SK-N-SH (cell line): Measurements from ENCODE around the gene CNTROB. TPM values are rescaled to one million over a fixed set of nuclear protein-coding genes. Genes with fewer than 3 reads are reported as not detected.

ENCODE experiments used
- CTCF ChIA-PET: fragments of 300-600, 350-600 bp; formaldehyde crosslinking; extraction: SDS; loops from one replicate; lab custom pipeline; 2021; lab: Yijun Ruan, JAX
- POLR2A ChIA-PET: fragments of 350-600 bp; sonication (Branson Sonifier 250); formaldehyde crosslinking; extraction: SDS; loops from one replicate; lab custom pipeline; 2020; ENCODE audit warnings: antibody characterized with exemption, inconsistent platforms; lab: Yijun Ruan, JAX
- DNase-seq: peaks from one replicate; pipeline ENCODE4 v3.0.0; 2012
- H2AFZ ChIP-seq: fragments of 200-600 bp; sonication (generic); 2 replicates; pipeline ENCODE4 v1.8.1; 2016; ENCODE audit warnings: antibody characterized with exemption, mild to moderate bottlenecking, low read depth
- H3F3A ChIP-seq: fragments of 200-600 bp; sonication (generic); replicated peaks from 2 replicates; pipeline ENCODE3; 2016; ENCODE audit warnings: antibody characterized with exemption, mild to moderate bottlenecking; ENCODE audit not compliant: insufficient read depth
- H3K27ac ChIP-seq, 2 experiments: fragments of 200-500 bp in 1 of 2; fragments of 200-600 bp in 1 of 2; sonication (Bioruptor generic) in 1 of 2; sonication (generic), shearing (Covaris generic) in 1 of 2; 2 replicates each; pipeline versions ENCODE4 v1.5.1 to v1.6.1; 2014 to 2016; ENCODE audit warnings: low read depth in 2 of 2, inconsistent platforms in 1 of 2, low read length in 1 of 2, mild to moderate bottlenecking in 1 of 2, mixed read lengths in 1 of 2
- H3K27me3 ChIP-seq: fragments of 200-600 bp; sonication (generic), shearing (Covaris generic); 2 replicates; pipeline ENCODE4 v1.6.1; 2016; ENCODE audit warnings: mixed run types; ENCODE audit not compliant: insufficient read depth
- H3K36me3 ChIP-seq, 2 experiments: fragments of 200-500 bp in 1 of 2; fragments of 200-600 bp in 1 of 2; sonication (Bioruptor generic) in 1 of 2; sonication (generic) in 1 of 2; replicated peaks in 1 of 2; 2 replicates each; pipeline versions ENCODE3 to v1.5.1; 2014 to 2016; ENCODE audit warnings: low read length in 1 of 2, mild to moderate bottlenecking in 1 of 2; ENCODE audit not compliant: insufficient read depth in 2 of 2, control insufficient read depth in 1 of 2
- H3K4me1 ChIP-seq, 2 experiments: fragments of 200-500 bp in 1 of 2; fragments of 200-600 bp in 1 of 2; sonication (Bioruptor generic) in 1 of 2; sonication (generic), shearing (Covaris generic) in 1 of 2; 2 replicates each; pipeline versions ENCODE4 v1.5.1 to v1.6.1; 2014 to 2016; ENCODE audit warnings: low read depth in 1 of 2, low read length in 1 of 2, mixed run types in 1 of 2; ENCODE audit not compliant: insufficient read depth in 2 of 2, control insufficient read depth in 1 of 2
- H3K4me2 ChIP-seq: fragments of 200-600 bp; sonication (generic), shearing (Covaris generic); 2 replicates; pipeline ENCODE4 v1.6.1; 2017; ENCODE audit warnings: mixed run types
- H3K4me3 ChIP-seq, 2 experiments: fragments of 200-500 bp in 1 of 2; fragments of 200-600 bp in 1 of 2; sonication (Bioruptor generic) in 1 of 2; sonication (generic), shearing (Covaris generic) in 1 of 2; 2 replicates each; pipeline versions ENCODE4 v1.5.1 to v1.8.1; 2014 to 2016; ENCODE audit warnings: low read depth in 2 of 2, inconsistent platforms in 1 of 2, low read length in 1 of 2, mild to moderate bottlenecking in 1 of 2, mixed read lengths in 1 of 2, moderate library complexity in 1 of 2
- H3K79me2 ChIP-seq: fragments of 200-600 bp; sonication (generic); 2 replicates; pipeline ENCODE4 v1.8.1; 2017; ENCODE audit warnings: mild to moderate bottlenecking; ENCODE audit not compliant: insufficient read depth
- H3K9ac ChIP-seq: fragments of 200-600 bp; sonication (generic); 2 replicates; pipeline ENCODE4 v1.6.1; 2017; ENCODE audit warnings: mixed run types
- H3K9me2 ChIP-seq: fragments of 200-600 bp; sonication (generic); 2 replicates; pipeline ENCODE4 v1.6.1; 2017; ENCODE audit warnings: mixed run types
- H3K9me3 ChIP-seq: fragments of 200-600 bp; sonication (generic); 2 replicates; pipeline ENCODE4 v1.6.1; 2017; ENCODE audit warnings: mixed run types, mild to moderate bottlenecking, moderate library complexity
- H4K20me1 ChIP-seq: fragments of 200-600 bp; sonication (generic); 2 replicates; pipeline ENCODE4 v1.6.1; 2017; ENCODE audit warnings: mild to moderate bottlenecking, mixed run types; ENCODE audit not compliant: insufficient read depth
- CHD2 ChIP-seq: fragments of 150-350 bp; IDR thresholded peaks from 2 replicates; pipeline ENCODE4 v1.6.1; 2018; ENCODE audit warnings: low read length; ENCODE audit not compliant: partially characterized antibody
- CTCF ChIP-seq: fragments of 200-600 bp; sonication (generic); IDR thresholded peaks from 2 replicates; pipeline ENCODE4 v1.6.1; 2017; ENCODE audit warnings: antibody characterized with exemption, mild to moderate bottlenecking, moderate library complexity
- GABPA ChIP-seq: IDR thresholded peaks from 2 replicates; pipeline ENCODE4 v1.4.0; 2012; ENCODE audit warnings: low read depth, mild to moderate bottlenecking
- GATA2 ChIP-seq: sonication (generic); formaldehyde crosslinking; IDR thresholded peaks from 2 replicates; pipeline ENCODE4 v1.5.0; 2020; ENCODE audit warnings: mild to moderate bottlenecking, missing genetic modification reagents
- JUND ChIP-seq: IDR thresholded peaks from 2 replicates; pipeline ENCODE4 v1.4.0; 2012
- MXI1 ChIP-seq: IDR thresholded peaks from 2 replicates; pipeline ENCODE4 v1.6.1; 2012; ENCODE audit warnings: mild to moderate bottlenecking, low read depth, low read length, improper control_type of control experiment
- PBX3 ChIP-seq: IDR thresholded peaks from 2 replicates; pipeline ENCODE4; 2012
- RAD21 ChIP-seq: IDR thresholded peaks from 2 replicates; pipeline ENCODE4 v1.6.1; 2012; ENCODE audit warnings: mild to moderate bottlenecking, low read length
- RFX5 ChIP-seq: IDR thresholded peaks from 2 replicates; pipeline ENCODE4 v1.6.1; 2012; ENCODE audit warnings: mild to moderate bottlenecking, improper control_type of control experiment, low read length
- SMC3 ChIP-seq: IDR thresholded peaks from 2 replicates; pipeline ENCODE4 v1.6.1; 2012; ENCODE audit warnings: low read depth, low read length, improper control_type of control experiment
- TAF1 ChIP-seq: IDR thresholded peaks from 2 replicates; pipeline ENCODE4 v1.6.1; 2012; ENCODE audit warnings: low read depth, mild to moderate bottlenecking, low read length, moderate library complexity, borderline replicate concordance
- TCF12 ChIP-seq: IDR thresholded peaks from 2 replicates; pipeline ENCODE4 v1.4.0; 2012
- TEAD4 ChIP-seq: IDR thresholded peaks from 2 replicates; pipeline ENCODE4 v1.4.0; 2012; ENCODE audit warnings: mild to moderate bottlenecking, borderline replicate concordance; ENCODE audit not compliant: insufficient read depth
- USF1 ChIP-seq: IDR thresholded peaks from 2 replicates; pipeline ENCODE4 v1.4.0; 2012; ENCODE audit warnings: low read depth, borderline replicate concordance
- WGBS: methylation state at CpG from one replicate; pipeline ENCODE4 v1.1.6; 2017; ENCODE audit warnings: low lambda C conversion rate; 5-methylcytosine and 5-hydroxymethylcytosine counted together
- polyA plus RNA-seq, 3 experiments: library from polyadenylated mRNA; depleted of rRNA; stranded (reverse); fragments of >200 nt; gene quantifications; 2 replicates each; pipeline ENCODE4 v1.2.3, GENCODE V29; 2012

CNTROB gene
- polyA plus RNA-seq, 1 of the 3 experiments (the other 2 are of a cell fraction) = 26.3 TPM

GRCh38 chr17:7897773-7898172 is 34.2 kb upstream of the CNTROB start:
- DNase-seq = peak; percentile 72
- no peaks in the 10 kb centered on the region for H3F3A ChIP-seq
- TF ChIP-seq CHD2 = peak; percentile 14
- no peak for TF ChIP-seq RFX5
- TF ChIP-seq CTCF = peak; percentile 70
- peak; percentile 91 for TF ChIP-seq SMC3
- peak; percentile 92 for TF ChIP-seq RAD21
- no peak for TF ChIP-seq TCF12
- no peak for TF ChIP-seq MXI1
- H3K9me3 ChIP-seq = no peaks in the 10 kb centered on the region
- H3K27me3 ChIP-seq = no peaks in the 10 kb centered on the region
- H2AFZ ChIP-seq = no peak overlapping the region
- H3K36me3 ChIP-seq = peaks cover 80 to 86% of the 10 kb centered on the region in 2 experiments
- no peak overlapping the region; a peak in 1 of 4 replicates for H3K27ac ChIP-seq
- H3K9ac ChIP-seq = no peak overlapping the region
- no peaks in the 10 kb centered on the region for H3K9me2 ChIP-seq
- WGBS = 66% methylated on average over 6 of the region's 6 CpGs
- no peaks in the 10 kb centered on the region for H3K79me2 ChIP-seq
- no peak overlapping the region for H3K4me3 ChIP-seq
- no peak overlapping the region for H3K4me2 ChIP-seq
- H4K20me1 ChIP-seq = no peaks in the 10 kb centered on the region
- no peaks in the 10 kb centered on the region for H3K4me1 ChIP-seq
- POLR2A ChIA-PET = no interaction called here
- CTCF ChIA-PET = interaction anchor here (0.6 to 9.4 kb wide), 39 partner anchors 8 to 164 kb away, joined by 3 to 143 read pairs (median 5); partner anchors contain the start of genes CHD3 and GUCY2D

GRCh38 chr17:7903154-7904103 is 28.6 kb upstream of the CNTROB start:
- no peaks in the 10 kb centered on the region for H4K20me1 ChIP-seq
- no peaks in the 10 kb centered on the region for H3K9me3 ChIP-seq
- no peaks in the 10 kb centered on the region for H3F3A ChIP-seq
- no peaks in the 10 kb centered on the region for H3K27me3 ChIP-seq
- H3K4me1 ChIP-seq = no peaks in the 10 kb centered on the region
- no peaks in the 10 kb centered on the region for H3K9me2 ChIP-seq
- H3K4me3 ChIP-seq = no peak overlapping the region
- H3K27ac ChIP-seq = no peak overlapping the region
- peaks cover 62 to 95% of the 10 kb centered on the region in 2 experiments for H3K36me3 ChIP-seq
- no peak overlapping the region for H2AFZ ChIP-seq
- H3K9ac ChIP-seq = no peak overlapping the region
- ChIA-PET CTCF (interaction anchor here (0.8 to 9.4 kb wide), 8 partner anchors 9 to 216 kb away, joined by 3 to 143 read pairs (median 5); partner anchors contain the start of gene RNF227), POLR2A (interaction anchor here (1.1 kb wide), 1 partner anchor 41 kb away, joined by 3 read pairs; no protein-coding TSS in a partner anchor)
- TF ChIP-seq JUND = no peak
- no peak for TF ChIP-seq GABPA
- no peak for TF ChIP-seq PBX3
- TF ChIP-seq TAF1 = no peak
- no peak for TF ChIP-seq USF1
- TF ChIP-seq TEAD4 = no peak
- TF ChIP-seq GATA2 = no peak
- no peak for TF ChIP-seq CHD2
- TF ChIP-seq SMC3 = no peak
- H3K79me2 ChIP-seq = no peaks in the 10 kb centered on the region
- 92% methylated on average over 22 of the region's 22 CpGs for WGBS
- no peak overlapping the region for H3K4me2 ChIP-seq
- no peak for DNase-seq
